HepG2 (cell line): ENCODE results near the gene SLC22A23. TPM values are rescaled to one million over a fixed set of nuclear protein-coding genes. Genes with fewer than 3 reads are reported as not detected.

Source experiments
- BHLHE40 ChIP-seq: IDR thresholded peaks from 2 replicates; pipeline ENCODE4 v1.6.1; 2011; ENCODE audit warnings: low read length, improper control_type of control experiment
- CSRNP1 ChIP-seq: sonication (generic); formaldehyde crosslinking; IDR thresholded peaks from 2 replicates; pipeline ENCODE4 v1.8.1; 2023; ENCODE audit warnings: mild to moderate bottlenecking, missing genetic modification reagents
- FOSL1 ChIP-seq: sonication (generic); formaldehyde crosslinking; IDR thresholded peaks from 2 replicates; pipeline ENCODE4 v1.9.0; 2021; ENCODE audit warnings: missing genetic modification reagents, borderline replicate concordance
- FOSL2 ChIP-seq: sonication (generic); formaldehyde crosslinking; IDR thresholded peaks from 2 replicates; pipeline ENCODE4 v1.4.0; 2020; ENCODE audit warnings: missing genetic modification reagents
- HOMEZ ChIP-seq: IDR thresholded peaks from 2 replicates; pipeline ENCODE4 v1.6.1; 2016; ENCODE audit warnings: low read depth
- KMT2A ChIP-seq: sonication (generic); formaldehyde crosslinking; IDR thresholded peaks from 2 replicates; pipeline ENCODE4 v1.4.0; 2020; ENCODE audit warnings: missing genetic modification reagents
- PCBP1 ChIP-seq: fragments of 200-400 bp; formaldehyde crosslinking; IDR thresholded peaks from 2 replicates; pipeline ENCODE4 v1.6.1; 2017; ENCODE audit warnings: mild to moderate bottlenecking, low read depth, low read length, borderline replicate concordance
- TRAFD1 ChIP-seq: sonication (generic); formaldehyde crosslinking; IDR thresholded peaks from 2 replicates; pipeline ENCODE4 v1.5.1; 2020; ENCODE audit warnings: missing genetic modification reagents, mild to moderate bottlenecking, borderline replicate concordance
- ZBTB20 ChIP-seq: sonication (generic); formaldehyde crosslinking; IDR thresholded peaks from 2 replicates; pipeline ENCODE4 v1.8.1; 2023; ENCODE audit warnings: missing genetic modification reagents, low read depth, mild to moderate bottlenecking, borderline replicate concordance
- ZBTB39 ChIP-seq: sonication (generic); formaldehyde crosslinking; IDR thresholded peaks from 2 replicates; pipeline ENCODE4 v1.5.0; 2020; ENCODE audit warnings: missing genetic modification reagents
- ZNF101 ChIP-seq: sonication (generic); formaldehyde crosslinking; IDR thresholded peaks from 2 replicates; pipeline ENCODE4 v1.4.0; 2020; ENCODE audit warnings: mild to moderate bottlenecking, low read depth, missing genetic modification reagents, borderline replicate concordance
- ZNF335 ChIP-seq: sonication (generic); formaldehyde crosslinking; IDR thresholded peaks from 2 replicates; pipeline ENCODE4 v1.4.0; 2020; ENCODE audit warnings: missing genetic modification reagents
- ZNF432 ChIP-seq: sonication (generic); formaldehyde crosslinking; IDR thresholded peaks from 2 replicates; pipeline ENCODE4 v1.5.0; 2020; ENCODE audit warnings: missing genetic modification reagents, mild to moderate bottlenecking, borderline replicate concordance
- ZNF574 ChIP-seq: sonication (generic); formaldehyde crosslinking; IDR thresholded peaks from 2 replicates; pipeline ENCODE4 v1.4.0; 2020; ENCODE audit warnings: missing genetic modification reagents
- ZNF605 ChIP-seq: sonication (generic); formaldehyde crosslinking; IDR thresholded peaks from 2 replicates; pipeline ENCODE4 v1.8.0; 2022; ENCODE audit warnings: mild to moderate bottlenecking, missing genetic modification reagents
- ZNF629 ChIP-seq: sonication (generic); formaldehyde crosslinking; conservative IDR thresholded peaks from 2 replicates; pipeline ENCODE4 v1.5.0; 2020; ENCODE audit warnings: missing genetic modification reagents
- ZNF720 ChIP-seq: sonication (generic); formaldehyde crosslinking; IDR thresholded peaks from 2 replicates; pipeline ENCODE4 v1.4.0; 2020; ENCODE audit warnings: missing genetic modification reagents
- polyA plus RNA-seq, 8 experiments: library from polyadenylated mRNA; depleted of rRNA in 3 of 8; stranded (reverse) in 7 of 8; unstranded in 1 of 8; fragments of >200 nt; fragmentation: Illumina TruSeq in 4 of 8; extraction: Trizol in 4 of 8; gene quantifications; 2 replicates each; pipeline versions ENCODE4 v1.2.1 to v1.2.3, GENCODE V29; 2011 to 2016; ENCODE audit warnings: low read depth in 4 of 8, missing spikeins in 1 of 8, mixed read lengths in 1 of 8; ENCODE audit not compliant: insufficient read depth in 1 of 8
- total RNA-seq, 5 experiments: library from RNA; depleted of rRNA; stranded (reverse); fragments of >200 nt; fragmentation: Illumina TruSeq; extraction: Trizol; gene quantifications; 2 replicates each; pipeline ENCODE4 v1.2.3, GENCODE V29; 2016; ENCODE audit warnings: low read depth in 1 of 5

Gene SLC22A23
- total and polyA plus RNA-seq, 2 of the 13 experiments (the other 11 are each of a cell fraction or from before 2014, with no cell fraction given): 11.8 to 17.5 TPM

GRCh38 chr6:3438190-3439167, 18.4 kb downstream of the SLC22A23 start (continued):
- no peak for TF ChIP-seq ZBTB39 (CRISPR knock-in tag)
- peak; percentile 59; the same call in 1 of the 2 replicates for TF ChIP-seq FOSL1 (CRISPR knock-in tag)
- 0 out of 2 replicates have a peak, but pooled peaks have one; percentile 37 for TF ChIP-seq CSRNP1 (CRISPR knock-in tag)
- TF ChIP-seq TRAFD1 (CRISPR knock-in tag): 0 out of 2 replicates have a peak, but pooled peaks have one; percentile 50
- 0 out of 2 replicates have a peak, but pooled peaks have one; percentile 70 for TF ChIP-seq ZBTB20 (CRISPR knock-in tag)
- TF ChIP-seq HOMEZ (CRISPR knock-in tag): peak; percentile 49; the same call in 1 of the 2 replicates
- TF ChIP-seq FOSL2 (CRISPR knock-in tag): peak; percentile 85
- TF ChIP-seq ZNF574: peak; percentile 43; the same call in 1 of the 2 replicates
- TF ChIP-seq KMT2A (CRISPR knock-in tag): 0 out of 2 replicates have a peak, but pooled peaks have one; percentile 31
- 0 out of 2 replicates have a peak, but pooled peaks have one; percentile 8 for TF ChIP-seq BHLHE40
- no peak for TF ChIP-seq PCBP1
- no peak for TF ChIP-seq ZNF432 (CRISPR knock-in tag)
- TF ChIP-seq ZNF605 (CRISPR knock-in tag): peak; percentile 61; the same call in 1 of the 2 replicates
- TF ChIP-seq ZNF629 (CRISPR knock-in tag): no peak
- no peak for TF ChIP-seq ZNF101 (CRISPR knock-in tag)
- no peak for TF ChIP-seq ZNF720
- 0 out of 2 replicates have a peak, but pooled peaks have one; percentile 40 for TF ChIP-seq ZNF335 (CRISPR knock-in tag)
